ENCODE data around the gene FXYD1. TPM values are rescaled to one million over a fixed set of nuclear protein-coding genes. Genes with fewer than 3 reads are reported as not detected.

The FXYD1 gene
- total and polyA plus RNA-seq, 4 donors, result 5.7 to 37.6 (median 22.7) TPM

DNA sequence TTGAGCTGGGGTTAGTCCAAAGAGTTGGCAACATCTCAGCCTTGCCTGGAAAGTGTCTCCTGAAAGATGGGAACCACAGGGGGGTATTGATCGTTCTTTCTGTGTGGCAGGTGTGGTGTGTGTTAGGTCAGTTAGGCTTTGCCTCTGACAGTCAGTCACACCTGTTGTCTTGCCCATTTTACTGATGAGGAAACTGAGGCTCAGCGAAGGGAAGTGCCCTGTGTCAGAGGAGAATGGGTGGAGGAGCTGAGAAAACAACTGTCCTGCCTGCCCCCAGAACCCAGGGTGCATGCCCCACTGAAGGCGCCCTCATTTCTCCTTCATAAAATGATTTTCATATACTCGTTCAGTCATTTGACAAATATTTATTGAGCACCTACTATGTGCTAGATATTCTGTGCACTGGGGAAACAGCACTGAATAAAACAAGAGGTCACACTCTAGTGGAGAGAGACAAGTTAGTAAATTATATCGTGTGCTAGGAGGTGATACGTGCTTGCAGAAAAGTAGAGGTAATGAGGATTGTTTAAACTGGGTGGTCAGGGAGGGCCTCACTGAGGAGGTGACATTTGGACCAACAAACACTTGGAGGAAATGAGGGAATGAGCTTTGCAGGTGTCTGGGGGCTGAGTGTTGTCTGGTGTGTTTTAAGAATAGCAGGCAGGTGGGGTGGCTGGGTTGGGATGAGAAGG, 17.5 kb downstream of the FXYD1 start:
- WGBS, 2 donors, result 90% methylated on average over 6 of the region's 6 CpGs

DNA sequence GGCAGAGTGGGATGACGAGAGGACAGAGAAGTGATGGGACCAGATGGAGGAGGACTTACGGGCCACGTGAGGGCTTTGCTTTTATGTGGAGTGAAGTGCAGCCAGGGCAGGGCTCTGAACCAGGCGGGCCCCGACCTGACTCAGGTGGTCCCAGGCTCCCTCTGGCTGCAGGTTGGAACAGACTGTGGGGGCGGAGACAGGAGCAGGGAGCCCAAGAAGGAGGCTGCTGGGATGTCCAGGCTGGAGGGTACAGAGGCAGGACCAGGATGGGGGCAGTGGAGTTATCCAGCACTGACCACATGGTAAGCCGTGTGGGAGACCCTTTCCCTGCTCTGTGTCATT, 18.0 kb downstream of the FXYD1 start:
- 88 to 91% methylated on average over 7 of the region's 7 CpGs for WGBS, 2 donors
- peaks cover 0 to 3% (median 0%) of the 10 kb centered on the region in 4 donors for H3K9me3 ChIP-seq (ENCODE audit: control insufficient read depth in 4 of 4, insufficient read depth in 3 of 4, low read length in 3 of 4)
- DNase-seq (no peak), ATAC-seq (ENCODE audit: insufficient read depth, low FRiP score) (no peak)
- no peak overlapping the region for H3K9ac ChIP-seq (ENCODE audit: insufficient read depth in 1 of 2, low read length in 2 of 2)
- peaks cover 0 to 42% (median 26%) of the 10 kb centered on the region in 3 donors for H3K27me3 ChIP-seq (ENCODE audit: control insufficient read depth in 3 of 3, insufficient read depth in 3 of 3, low read length in 2 of 3)
- H3K27ac ChIP-seq (ENCODE audit: low read depth in 1 of 2, low read length in 1 of 2), result no peak overlapping the region
- H3K36me3 ChIP-seq (ENCODE audit: control insufficient read depth in 4 of 4, insufficient read depth in 4 of 4, low read length in 4 of 4), result peaks cover 0 to 27% (median 3%) of the 10 kb centered on the region in 4 donors
- TF ChIP-seq, protein P1, sequence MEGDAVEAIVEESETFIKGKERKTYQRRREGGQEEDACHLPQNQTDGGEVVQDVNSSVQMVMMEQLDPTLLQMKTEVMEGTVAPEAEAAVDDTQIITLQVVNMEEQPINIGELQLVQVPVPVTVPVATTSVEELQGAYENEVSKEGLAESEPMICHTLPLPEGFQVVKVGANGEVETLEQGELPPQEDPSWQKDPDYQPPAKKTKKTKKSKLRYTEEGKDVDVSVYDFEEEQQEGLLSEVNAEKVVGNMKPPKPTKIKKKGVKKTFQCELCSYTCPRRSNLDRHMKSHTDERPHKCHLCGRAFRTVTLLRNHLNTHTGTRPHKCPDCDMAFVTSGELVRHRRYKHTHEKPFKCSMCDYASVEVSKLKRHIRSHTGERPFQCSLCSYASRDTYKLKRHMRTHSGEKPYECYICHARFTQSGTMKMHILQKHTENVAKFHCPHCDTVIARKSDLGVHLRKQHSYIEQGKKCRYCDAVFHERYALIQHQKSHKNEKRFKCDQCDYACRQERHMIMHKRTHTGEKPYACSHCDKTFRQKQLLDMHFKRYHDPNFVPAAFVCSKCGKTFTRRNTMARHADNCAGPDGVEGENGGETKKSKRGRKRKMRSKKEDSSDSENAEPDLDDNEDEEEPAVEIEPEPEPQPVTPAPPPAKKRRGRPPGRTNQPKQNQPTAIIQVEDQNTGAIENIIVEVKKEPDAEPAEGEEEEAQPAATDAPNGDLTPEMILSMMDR (IDR thresholded peaks at IDR 0.05; ENCODE audit: control extremely low read depth, extremely low read depth), result no peak
- H3K4me3 ChIP-seq, result no peak overlapping the region
- peaks cover 0 to 15% (median 10%) of the 10 kb centered on the region in 5 donors for H3K4me1 ChIP-seq (ENCODE audit: control insufficient read depth in 5 of 5, insufficient read depth in 5 of 5, low read length in 5 of 5)

More for the DNA sequence above, 17.5 kb downstream of the FXYD1 start:
- TF ChIP-seq, protein P1 (IDR thresholded peaks at IDR 0.05; ENCODE audit: control extremely low read depth, extremely low read depth), result no peak
- no peaks in the 10 kb centered on the region for H3K9me3 ChIP-seq (ENCODE audit: control insufficient read depth in 4 of 4, insufficient read depth in 3 of 4, low read length in 3 of 4)
- DNase-seq (no peak), ATAC-seq (ENCODE audit: insufficient read depth, low FRiP score) (no peak)
- no peak overlapping the region for H3K9ac ChIP-seq (ENCODE audit: insufficient read depth in 1 of 2, low read length in 2 of 2)
- H3K4me3 ChIP-seq, result no peak overlapping the region
- H3K36me3 ChIP-seq (ENCODE audit: control insufficient read depth in 4 of 4, insufficient read depth in 4 of 4, low read length in 4 of 4), result peaks cover 0 to 23% (median 3%) of the 10 kb centered on the region in 4 donors
- H3K4me1 ChIP-seq (ENCODE audit: control insufficient read depth in 5 of 5, insufficient read depth in 5 of 5, low read length in 5 of 5), result peaks cover 0 to 15% (median 10%) of the 10 kb centered on the region in 5 donors
- H3K27ac ChIP-seq (ENCODE audit: low read depth in 1 of 2, low read length in 1 of 2), result peak overlapping the region in 1 of 2 donors; percentile 43
- peaks cover 0 to 45% (median 26%) of the 10 kb centered on the region in 3 donors for H3K27me3 ChIP-seq (ENCODE audit: control insufficient read depth in 3 of 3, insufficient read depth in 3 of 3, low read length in 2 of 3)

DNA sequence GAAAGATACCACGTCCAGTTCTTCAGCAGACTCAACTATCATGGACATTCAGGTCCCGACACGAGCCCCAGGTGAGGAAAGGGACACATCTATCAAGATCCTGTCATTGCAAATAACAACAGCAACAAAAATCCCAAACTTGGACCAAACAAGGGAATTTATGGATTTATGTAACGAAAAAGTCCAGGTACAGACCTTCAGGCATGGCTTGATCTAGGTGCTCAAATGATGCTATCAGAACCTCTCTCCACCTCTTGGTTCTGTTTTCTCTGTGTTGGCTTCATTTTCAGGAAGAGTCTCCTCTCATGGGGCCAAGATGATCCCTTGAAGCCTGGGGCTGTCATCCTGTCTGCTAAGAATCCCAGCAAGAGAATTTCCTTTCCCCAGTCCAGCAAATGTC, 18.8 kb downstream of the FXYD1 start:
- WGBS, 2 donors, result 99 to 100% methylated on average over 4 of the region's 4 CpGs
- Histone ChIP-seq H3K27ac (ENCODE audit: low read depth in 1 of 2, low read length in 1 of 2) (no peak overlapping the region), H3K9me3 (ENCODE audit: control insufficient read depth in 4 of 4, insufficient read depth in 3 of 4, low read length in 3 of 4) (peaks cover 0 to 6% (median 0%) of the 10 kb centered on the region in 4 donors), H3K9ac (ENCODE audit: insufficient read depth in 1 of 2, low read length in 2 of 2) (no peak overlapping the region), H3K36me3 (ENCODE audit: control insufficient read depth in 4 of 4, insufficient read depth in 4 of 4, low read length in 4 of 4) (peaks cover 0 to 34% (median 3%) of the 10 kb centered on the region in 4 donors), H3K4me1 (ENCODE audit: control insufficient read depth in 5 of 5, insufficient read depth in 5 of 5, low read length in 5 of 5) (peaks cover 0 to 13% (median 10%) of the 10 kb centered on the region in 5 donors), H3K27me3 (ENCODE audit: control insufficient read depth in 3 of 3, insufficient read depth in 3 of 3, low read length in 2 of 3) (peaks cover 0 to 38% (median 23%) of the 10 kb centered on the region in 3 donors), H3K4me3 (no peak overlapping the region)
- DNase-seq (no peak), ATAC-seq (ENCODE audit: insufficient read depth, low FRiP score) (no peak)
- TF ChIP-seq, protein P1 (IDR thresholded peaks at IDR 0.05; ENCODE audit: control extremely low read depth, extremely low read depth), result no peak

Data from lung (tissue), 12 donors.